HepG2 (cell line): ENCODE data around the gene SNX30. TPM values are rescaled to one million over a fixed set of nuclear protein-coding genes. Genes with fewer than 3 reads are reported as not detected.

ENCODE experiments used
- ATM ChIP-seq: fragments of 450-650 bp; IDR thresholded peaks from 2 replicates; pipeline ENCODE4 v1.7.1; 2017; ENCODE audit warnings: mild to moderate bottlenecking, borderline replicate concordance
- CEBPB ChIP-seq: IDR thresholded peaks from 2 replicates; pipeline ENCODE4 v1.6.1; 2011; ENCODE audit warnings: low read depth, low read length, improper control_type of control experiment, borderline replicate concordance
- KDM5A ChIP-seq: fragments of 200-600 bp; sonication (generic); IDR thresholded peaks from 2 replicates; pipeline ENCODE4 v1.7.0; 2018; ENCODE audit warnings: antibody characterized with exemption, mild to moderate bottlenecking, low read length, borderline replicate concordance
- KMT2B ChIP-seq: IDR thresholded peaks from 2 replicates; pipeline ENCODE4 v1.6.1; 2016; ENCODE audit warnings: missing genetic modification reagents, missing compliant biosample characterization
- MATR3 ChIP-seq: sonication (generic); formaldehyde crosslinking; IDR thresholded peaks from 2 replicates; pipeline ENCODE4 v1.4.0; 2020; ENCODE audit warnings: missing genetic modification reagents
- NR3C1 ChIP-seq: sonication (generic); formaldehyde crosslinking; IDR thresholded peaks from 2 replicates; pipeline ENCODE4 v1.4.0; 2020; ENCODE audit warnings: missing genetic modification reagents
- RAD51 ChIP-seq: fragments of 450-650 bp; IDR thresholded peaks from 2 replicates; pipeline ENCODE4 v1.6.1; 2016; ENCODE audit warnings: borderline replicate concordance
- REXO4 ChIP-seq: sonication (generic); formaldehyde crosslinking; IDR thresholded peaks from 2 replicates; pipeline ENCODE4 v1.8.0; 2022; ENCODE audit warnings: missing genetic modification reagents, mild to moderate bottlenecking, borderline replicate concordance
- RXRB ChIP-seq: IDR thresholded peaks from 2 replicates; pipeline ENCODE4 v1.6.1; 2016; ENCODE audit warnings: borderline replicate concordance, missing genetic modification reagents, missing compliant biosample characterization
- SP5 ChIP-seq: IDR thresholded peaks from 2 replicates; pipeline ENCODE4 v1.6.1; 2016; ENCODE audit warnings: low read depth, borderline replicate concordance
- TAF15 ChIP-seq: fragments of 200-400 bp; formaldehyde crosslinking; IDR thresholded peaks from one replicate; pipeline ENCODE4 v1.6.1; 2018; ENCODE audit warnings: mild to moderate bottlenecking, low read depth, low read length; ENCODE audit not compliant: poor library complexity, severe bottlenecking
- ZNF12 ChIP-seq: sonication (generic); formaldehyde crosslinking; IDR thresholded peaks from 2 replicates; pipeline ENCODE4 v1.5.0; 2020; ENCODE audit warnings: missing genetic modification reagents
- ZNF256 ChIP-seq: sonication (generic); formaldehyde crosslinking; conservative IDR thresholded peaks from 2 replicates; pipeline ENCODE4 v1.4.0; 2020; ENCODE audit warnings: missing genetic modification reagents
- ZNF414 ChIP-seq: sonication (generic); formaldehyde crosslinking; IDR thresholded peaks from 2 replicates; pipeline ENCODE4 v1.5.0; 2020; ENCODE audit warnings: missing genetic modification reagents
- ZNF441 ChIP-seq: sonication (generic); formaldehyde crosslinking; IDR thresholded peaks from 2 replicates; pipeline ENCODE4 v1.7.0; 2021; ENCODE audit warnings: missing genetic modification reagents, borderline replicate concordance
- ZNF547 ChIP-seq: sonication (generic); formaldehyde crosslinking; IDR thresholded peaks from 2 replicates; pipeline ENCODE4 v1.5.1; 2020; ENCODE audit warnings: mild to moderate bottlenecking, missing genetic modification reagents
- ZNF569 ChIP-seq: sonication (generic); formaldehyde crosslinking; IDR thresholded peaks from 2 replicates; pipeline ENCODE4 v1.5.0; 2020; ENCODE audit warnings: mild to moderate bottlenecking, missing genetic modification reagents, moderate library complexity, borderline replicate concordance
- ZNF629 ChIP-seq: sonication (generic); formaldehyde crosslinking; conservative IDR thresholded peaks from 2 replicates; pipeline ENCODE4 v1.5.0; 2020; ENCODE audit warnings: missing genetic modification reagents
- ZNF777 ChIP-seq: sonication (generic); formaldehyde crosslinking; IDR thresholded peaks from 2 replicates; pipeline ENCODE4 v1.4.0; 2020; ENCODE audit warnings: missing genetic modification reagents
- ZNF839 ChIP-seq: sonication (generic); formaldehyde crosslinking; IDR thresholded peaks from 2 replicates; pipeline ENCODE4 v1.4.0; 2020; ENCODE audit warnings: missing genetic modification reagents, mild to moderate bottlenecking, borderline replicate concordance
- ZNF879 ChIP-seq: sonication (generic); formaldehyde crosslinking; IDR thresholded peaks from 2 replicates; pipeline ENCODE4 v1.8.1; 2023; ENCODE audit warnings: missing genetic modification reagents
- polyA plus RNA-seq, 8 experiments: library from polyadenylated mRNA; depleted of rRNA in 3 of 8; stranded (reverse) in 7 of 8; unstranded in 1 of 8; fragments of >200 nt; fragmentation: Illumina TruSeq in 4 of 8; extraction: Trizol in 4 of 8; gene quantifications; 2 replicates each; pipeline versions ENCODE4 v1.2.1 to v1.2.3, GENCODE V29; 2011 to 2016; ENCODE audit warnings: low read depth in 4 of 8, missing spikeins in 1 of 8, mixed read lengths in 1 of 8; ENCODE audit not compliant: insufficient read depth in 1 of 8
- total RNA-seq, 5 experiments: library from RNA; depleted of rRNA; stranded (reverse); fragments of >200 nt; fragmentation: Illumina TruSeq; extraction: Trizol; gene quantifications; 2 replicates each; pipeline ENCODE4 v1.2.3, GENCODE V29; 2016; ENCODE audit warnings: low read depth in 1 of 5
- TF ChIP-seq, protein P1 (sequence below): sonication (generic); formaldehyde crosslinking; IDR thresholded peaks from 2 replicates; pipeline ENCODE4 v1.4.0; 2020; ENCODE audit warnings: missing genetic modification reagents, borderline replicate concordance
- TF ChIP-seq, protein P2 (sequence below): sonication (generic); formaldehyde crosslinking; IDR thresholded peaks from 2 replicates; pipeline ENCODE4 v1.4.0; 2020; ENCODE audit warnings: missing genetic modification reagents, borderline replicate concordance
- TF ChIP-seq, protein P3 (sequence below): sonication (generic); formaldehyde crosslinking; IDR thresholded peaks from 2 replicates; pipeline ENCODE4 v1.5.0; 2020; ENCODE audit warnings: missing genetic modification reagents

Gene SNX30
- total and polyA plus RNA-seq, 2 of the 13 experiments (the other 11 are each of a cell fraction or from before 2014, with no cell fraction given): 4.4 to 12.4 TPM

DNA sequence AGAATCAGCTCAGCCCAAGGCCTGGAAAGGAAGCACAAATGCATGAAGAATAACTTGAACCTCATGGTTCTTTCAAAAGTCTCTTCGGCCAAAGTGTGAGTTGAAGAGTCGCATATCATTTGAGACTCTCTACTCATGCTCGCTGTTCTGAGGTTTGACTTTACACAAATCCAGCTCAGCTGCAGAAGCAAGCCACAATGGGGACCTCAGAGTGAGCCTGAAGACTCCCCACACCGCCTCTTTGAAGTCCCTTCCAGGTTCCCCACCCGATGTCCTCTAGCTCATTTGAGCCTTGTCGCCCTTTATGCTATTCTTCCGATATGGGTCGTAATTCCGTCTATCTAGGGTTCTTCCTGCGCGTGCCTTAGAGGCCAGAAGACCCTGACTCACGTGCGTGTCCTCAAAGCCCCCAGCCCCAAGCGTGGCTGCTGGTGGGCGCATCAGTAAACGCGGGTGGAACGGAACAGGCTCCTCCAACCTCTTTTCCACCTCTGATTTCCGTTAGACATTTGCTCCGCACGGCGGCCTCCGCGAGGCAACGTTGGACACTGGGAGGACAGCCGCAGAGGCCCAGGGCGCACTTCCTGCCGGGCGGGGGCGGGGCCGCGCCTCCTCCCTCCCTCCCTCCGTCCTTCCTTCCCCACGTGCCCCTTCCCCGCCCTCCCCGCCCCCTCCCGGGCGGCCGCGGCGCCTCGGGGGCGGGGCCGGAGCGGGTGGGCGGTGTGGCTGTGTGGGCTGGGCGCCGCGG is at the start of gene SNX30 (continued):
- no peak for TF ChIP-seq ATM
- TF ChIP-seq, protein P1, sequence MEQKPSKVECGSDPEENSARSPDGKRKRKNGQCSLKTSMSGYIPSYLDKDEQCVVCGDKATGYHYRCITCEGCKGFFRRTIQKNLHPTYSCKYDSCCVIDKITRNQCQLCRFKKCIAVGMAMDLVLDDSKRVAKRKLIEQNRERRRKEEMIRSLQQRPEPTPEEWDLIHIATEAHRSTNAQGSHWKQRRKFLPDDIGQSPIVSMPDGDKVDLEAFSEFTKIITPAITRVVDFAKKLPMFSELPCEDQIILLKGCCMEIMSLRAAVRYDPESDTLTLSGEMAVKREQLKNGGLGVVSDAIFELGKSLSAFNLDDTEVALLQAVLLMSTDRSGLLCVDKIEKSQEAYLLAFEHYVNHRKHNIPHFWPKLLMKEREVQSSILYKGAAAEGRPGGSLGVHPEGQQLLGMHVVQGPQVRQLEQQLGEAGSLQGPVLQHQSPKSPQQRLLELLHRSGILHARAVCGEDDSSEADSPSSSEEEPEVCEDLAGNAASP (CRISPR knock-in tag): peak; percentile 69
- TF ChIP-seq KMT2B (CRISPR knock-in tag): peak; percentile 78
- peak; percentile 90 for TF ChIP-seq SP5 (CRISPR knock-in tag)
- peak; percentile 70 for TF ChIP-seq ZNF12 (CRISPR knock-in tag)
- no peak for TF ChIP-seq ZNF629 (CRISPR knock-in tag)
- TF ChIP-seq REXO4 (CRISPR knock-in tag): no peak
- TF ChIP-seq TAF15: no peak
- TF ChIP-seq, protein P2, sequence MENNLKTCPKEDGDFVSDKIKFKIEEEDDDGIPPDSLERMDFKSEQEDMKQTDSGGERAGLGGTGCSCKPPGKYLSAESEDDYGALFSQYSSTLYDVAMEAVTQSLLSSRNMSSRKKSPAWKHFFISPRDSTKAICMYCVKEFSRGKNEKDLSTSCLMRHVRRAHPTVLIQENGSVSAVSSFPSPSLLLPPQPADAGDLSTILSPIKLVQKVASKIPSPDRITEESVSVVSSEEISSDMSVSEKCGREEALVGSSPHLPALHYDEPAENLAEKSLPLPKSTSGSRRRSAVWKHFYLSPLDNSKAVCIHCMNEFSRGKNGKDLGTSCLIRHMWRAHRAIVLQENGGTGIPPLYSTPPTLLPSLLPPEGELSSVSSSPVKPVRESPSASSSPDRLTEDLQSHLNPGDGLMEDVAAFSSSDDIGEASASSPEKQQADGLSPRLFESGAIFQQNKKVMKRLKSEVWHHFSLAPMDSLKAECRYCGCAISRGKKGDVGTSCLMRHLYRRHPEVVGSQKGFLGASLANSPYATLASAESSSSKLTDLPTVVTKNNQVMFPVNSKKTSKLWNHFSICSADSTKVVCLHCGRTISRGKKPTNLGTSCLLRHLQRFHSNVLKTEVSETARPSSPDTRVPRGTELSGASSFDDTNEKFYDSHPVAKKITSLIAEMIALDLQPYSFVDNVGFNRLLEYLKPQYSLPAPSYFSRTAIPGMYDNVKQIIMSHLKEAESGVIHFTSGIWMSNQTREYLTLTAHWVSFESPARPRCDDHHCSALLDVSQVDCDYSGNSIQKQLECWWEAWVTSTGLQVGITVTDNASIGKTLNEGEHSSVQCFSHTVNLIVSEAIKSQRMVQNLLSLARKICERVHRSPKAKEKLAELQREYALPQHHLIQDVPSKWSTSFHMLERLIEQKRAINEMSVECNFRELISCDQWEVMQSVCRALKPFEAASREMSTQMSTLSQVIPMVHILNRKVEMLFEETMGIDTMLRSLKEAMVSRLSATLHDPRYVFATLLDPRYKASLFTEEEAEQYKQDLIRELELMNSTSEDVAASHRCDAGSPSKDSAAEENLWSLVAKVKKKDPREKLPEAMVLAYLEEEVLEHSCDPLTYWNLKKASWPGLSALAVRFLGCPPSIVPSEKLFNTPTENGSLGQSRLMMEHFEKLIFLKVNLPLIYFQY (CRISPR knock-in tag): no peak
- 0 out of 2 replicates have a peak, but pooled peaks have one; percentile 61 for TF ChIP-seq ZNF256 (CRISPR knock-in tag)
- no peak; the same call in 1 of the 2 replicates for TF ChIP-seq ZNF839
- TF ChIP-seq ZNF879 (CRISPR knock-in tag): no peak
- no peak for TF ChIP-seq ZNF569 (CRISPR knock-in tag)
- no peak for TF ChIP-seq RXRB (CRISPR knock-in tag)
- TF ChIP-seq ZNF414 (CRISPR knock-in tag): no peak
- TF ChIP-seq ZNF777 (CRISPR knock-in tag): no peak
- TF ChIP-seq KDM5A: no peak
- TF ChIP-seq RAD51: no peak
- TF ChIP-seq CEBPB: no peak
- TF ChIP-seq ZNF547 (CRISPR knock-in tag): no peak
- peak; percentile 81 for TF ChIP-seq ZNF441 (CRISPR knock-in tag)
- TF ChIP-seq, protein P3, sequence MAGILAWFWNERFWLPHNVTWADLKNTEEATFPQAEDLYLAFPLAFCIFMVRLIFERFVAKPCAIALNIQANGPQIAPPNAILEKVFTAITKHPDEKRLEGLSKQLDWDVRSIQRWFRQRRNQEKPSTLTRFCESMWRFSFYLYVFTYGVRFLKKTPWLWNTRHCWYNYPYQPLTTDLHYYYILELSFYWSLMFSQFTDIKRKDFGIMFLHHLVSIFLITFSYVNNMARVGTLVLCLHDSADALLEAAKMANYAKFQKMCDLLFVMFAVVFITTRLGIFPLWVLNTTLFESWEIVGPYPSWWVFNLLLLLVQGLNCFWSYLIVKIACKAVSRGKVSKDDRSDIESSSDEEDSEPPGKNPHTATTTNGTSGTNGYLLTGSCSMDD (CRISPR knock-in tag): no peak
- TF ChIP-seq NR3C1 (CRISPR knock-in tag): no peak
- no peak for TF ChIP-seq MATR3 (CRISPR knock-in tag)
